CD4-positive, alpha-beta T cell treated with Interleukin-4 for 1 hour (primary cell): ENCODE data around the gene COL13A1.

Experiments
- DNase-seq, 2 donors: peaks; one replicate each; pipeline ENCODE4 v3.0.0-alpha.2; 2020 to 2022

COL13A1 gene

DNA sequence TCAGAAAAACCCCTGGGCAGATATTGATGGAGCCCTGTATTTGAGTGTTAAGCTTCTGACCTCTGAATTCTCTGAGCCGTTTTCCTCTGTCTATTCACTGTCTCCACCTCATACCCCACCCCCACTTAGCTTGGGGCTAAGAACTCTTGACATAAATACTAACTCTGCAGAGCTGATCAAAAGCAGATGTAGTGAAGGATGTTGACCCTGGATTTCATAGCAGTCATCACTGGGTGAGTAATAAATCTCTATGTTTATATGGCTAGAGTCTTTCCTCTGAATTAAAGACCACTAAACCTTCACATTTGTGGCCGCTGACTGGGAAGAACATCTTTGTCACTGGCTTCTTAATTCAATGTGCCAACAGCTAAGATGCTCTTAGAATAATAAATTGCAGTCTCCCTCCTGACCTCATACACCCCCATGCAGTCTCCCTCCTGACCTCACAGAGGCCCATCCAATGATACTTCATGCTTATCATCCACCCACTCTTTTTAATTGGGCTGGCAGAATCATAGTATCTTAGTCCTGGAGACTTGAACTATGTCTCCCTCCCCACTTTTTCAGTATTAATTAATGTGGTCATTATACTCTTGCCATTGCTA lies 172.9 kb downstream of the COL13A1 start:
- DNase-seq: no peak

DNA sequence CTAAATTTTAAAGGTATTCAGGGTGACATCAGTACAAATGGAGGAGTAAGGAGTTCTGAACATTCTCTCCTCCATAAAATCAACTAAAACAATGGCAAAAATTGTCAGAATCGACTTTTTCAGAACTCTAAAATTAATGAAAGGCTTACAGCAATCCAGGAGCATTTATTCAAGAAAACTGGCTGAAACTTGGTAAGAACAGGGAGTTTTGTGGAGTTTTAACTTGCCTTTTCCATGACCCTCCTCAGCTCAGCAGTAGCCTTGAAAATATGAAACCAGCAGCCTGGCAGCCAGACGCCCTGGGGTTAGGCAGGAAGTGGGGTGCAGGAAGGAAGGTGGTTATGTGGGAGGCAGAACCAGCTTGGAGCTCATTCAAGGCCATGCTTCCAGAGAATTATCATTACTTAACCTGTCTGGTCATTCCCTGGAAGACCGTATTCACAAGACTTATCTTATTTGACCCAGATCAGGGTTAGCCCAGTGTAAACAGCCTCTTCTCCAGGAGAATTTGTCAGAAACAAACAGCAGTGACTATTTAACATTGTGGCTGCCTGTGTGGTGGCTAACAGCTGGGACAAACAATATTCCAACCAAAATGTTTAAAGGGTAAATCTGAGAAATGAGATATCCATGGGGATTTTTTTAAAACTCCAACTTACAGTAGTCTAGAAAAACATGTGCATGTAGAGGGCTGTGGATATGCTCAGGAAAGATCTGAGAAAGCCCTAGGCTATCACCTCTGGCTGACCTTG lies 175.3 kb downstream of the COL13A1 start:
- DNase-seq: no peak

GRCh38 chr10:69979174-69979573 lies 177.5 kb downstream of the COL13A1 start:
- no peak for DNase-seq

DNA sequence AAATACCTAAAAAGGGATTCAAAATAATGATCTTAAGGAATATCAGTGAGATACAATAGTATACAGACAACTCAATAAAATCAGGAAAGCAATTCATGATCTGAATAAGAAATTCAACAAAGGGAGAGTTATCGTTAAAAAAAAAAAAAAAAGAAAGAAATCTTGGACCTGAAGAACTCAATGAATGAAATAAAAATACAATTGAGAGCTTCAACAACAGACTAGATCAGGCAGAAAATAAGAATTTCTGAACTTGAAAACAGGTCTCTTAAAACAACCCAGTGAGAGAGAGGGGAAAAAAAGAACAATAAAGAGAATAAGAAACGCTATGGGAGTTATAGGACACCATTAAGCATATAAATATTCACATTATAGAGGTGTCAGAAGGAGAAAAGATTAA lies 179.0 kb downstream of the COL13A1 start:
- no peak for DNase-seq

- no peak for DNase-seq
Observed at GRCh38 chr10:69988094-69988493, 186.4 kb downstream of the COL13A1 start.

DNA sequence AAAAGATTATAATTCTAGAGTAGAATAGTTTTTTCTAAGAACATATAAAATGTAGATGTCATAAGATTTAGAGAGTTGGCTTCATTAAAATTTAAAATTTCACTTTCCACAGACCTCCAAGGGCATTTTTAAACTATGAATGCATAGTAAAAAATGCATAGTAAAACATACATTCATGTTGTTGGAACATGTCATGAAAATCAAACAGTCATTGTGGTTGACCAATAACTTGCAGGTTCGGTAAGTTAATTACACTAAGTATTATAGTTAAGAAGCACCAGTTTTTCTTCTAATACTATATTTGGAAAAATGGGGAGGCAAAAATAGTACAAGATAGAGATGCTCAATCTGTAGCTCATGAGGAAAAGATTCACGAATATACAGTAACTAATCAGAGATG lies 189.4 kb downstream of the COL13A1 start:
- DNase-seq: no peak

DNA sequence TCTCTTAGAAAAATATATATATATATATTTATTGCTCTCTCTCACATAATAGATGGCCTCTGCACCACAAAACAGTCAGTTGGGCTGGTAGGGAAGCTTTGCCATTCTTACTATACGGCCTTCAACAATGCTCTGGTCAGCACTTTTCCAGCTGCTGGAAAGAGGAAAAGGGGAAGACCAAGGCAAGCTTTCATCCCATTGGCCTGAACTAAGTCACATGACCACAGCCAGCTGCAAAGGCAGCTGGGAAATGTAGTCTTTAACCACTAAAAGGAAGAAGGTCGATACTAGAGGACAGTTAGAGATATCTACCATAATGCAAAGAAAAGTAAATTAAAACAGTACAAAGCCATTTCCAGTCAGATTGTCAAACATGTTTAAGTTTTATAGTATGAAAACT lies 192.6 kb downstream of the COL13A1 start:
- peak; percentile 25 to 35 for DNase-seq

GRCh38 chr10:69996611-69997010 lies 194.9 kb downstream of the COL13A1 start:
- no peak for DNase-seq

GRCh38 chr10:70000262-70000661 lies 198.6 kb downstream of the COL13A1 start:
- no peak for DNase-seq

- DNase-seq: no peak
Observed at GRCh38 chr10:70007116-70007820, 205.6 kb downstream of the COL13A1 start.
